ENCODE measurements around the gene INTS4. TPM values are rescaled to one million over a fixed set of nuclear protein-coding genes. Genes with fewer than 3 reads are reported as not detected.
"Not testable (repeated sequence)": the region's sequence is repeated elsewhere in the genome, so short reads cannot be mapped to it uniquely, and the experiment has no call there.

The INTS4 gene
- total RNA-seq, 1 experiment from 2014 or later: 43.9 TPM

GRCh38 chr11:77851503-77851902 lies 143.0 kb downstream of the INTS4 start:
- no peaks in the 10 kb centered on the region for H3K4me1 Mint-ChIP-seq (ENCODE audit: low read depth, unreplicated experiment)
- H3K27me3 Mint-ChIP-seq (ENCODE audit: unreplicated experiment): no peaks in the 10 kb centered on the region
- H3K36me3 Mint-ChIP-seq (ENCODE audit: insufficient read depth, unreplicated experiment): no peaks in the 10 kb centered on the region
- intact Hi-C loops (cut with micrococcal nuclease; ENCODE audit: unreplicated experiment): no loop called here
- H3K27ac Mint-ChIP-seq (ENCODE audit: unreplicated experiment): no peak overlapping the region
- peaks cover 4% of the 10 kb centered on the region for H3K9me3 Mint-ChIP-seq (ENCODE audit: low read depth, unreplicated experiment)
- no peak for DNase-seq
- TF ChIP-seq CTCF (IDR thresholded peaks at IDR 0.05; ENCODE audit: unreplicated experiment): no peak
- H3K4me3 Mint-ChIP-seq (ENCODE audit: low read depth, unreplicated experiment): no peak overlapping the region
- BruUV-seq (replicated peaks): no TSS peak
- CTCF ChIA-PET: no interaction called here

- CTCF ChIA-PET; H3K36me3 Mint-ChIP-seq (ENCODE audit: insufficient read depth, unreplicated experiment); H3K27ac Mint-ChIP-seq (ENCODE audit: unreplicated experiment); H3K9me3 Mint-ChIP-seq (ENCODE audit: low read depth, unreplicated experiment); H3K4me3 Mint-ChIP-seq (ENCODE audit: low read depth, unreplicated experiment); BruUV-seq (replicated peaks); DNase-seq; H3K27me3 Mint-ChIP-seq (ENCODE audit: unreplicated experiment); intact Hi-C loops (cut with micrococcal nuclease; ENCODE audit: unreplicated experiment): not testable (repeated sequence)
- peaks cover 11% of the 10 kb centered on the region for H3K4me1 Mint-ChIP-seq (ENCODE audit: low read depth, unreplicated experiment)
Observed at GRCh38 chr11:77843700-77844099, 150.8 kb downstream of the INTS4 start.

- Mint-ChIP-seq H3K4me3 (ENCODE audit: low read depth, unreplicated experiment) (no peak overlapping the region), H3K36me3 (ENCODE audit: insufficient read depth, unreplicated experiment) (no peaks in the 10 kb centered on the region), H3K9me3 (ENCODE audit: low read depth, unreplicated experiment) (no peaks in the 10 kb centered on the region), H3K27ac (ENCODE audit: unreplicated experiment) (no peak overlapping the region), H3K4me1 (ENCODE audit: low read depth, unreplicated experiment) (peaks cover 11% of the 10 kb centered on the region), H3K27me3 (ENCODE audit: unreplicated experiment) (no peaks in the 10 kb centered on the region)
- TF ChIP-seq CTCF (IDR thresholded peaks at IDR 0.05; ENCODE audit: unreplicated experiment): no peak
- BruUV-seq (replicated peaks): no TSS peak
- CTCF ChIA-PET: no interaction called here
- intact Hi-C loops (cut with micrococcal nuclease; ENCODE audit: unreplicated experiment): no loop called here
- no peak for DNase-seq
Observed at GRCh38 chr11:77842441-77843121, 151.9 kb downstream of the INTS4 start.

GRCh38 chr11:77833302-77833701 lies 161.2 kb downstream of the INTS4 start:
- CTCF ChIA-PET: no interaction called here

More at GRCh38 chr11:77833302-77833701, 161.2 kb downstream of the INTS4 start:
- no TSS peak for BruUV-seq (replicated peaks)
- intact Hi-C loops (cut with micrococcal nuclease; ENCODE audit: unreplicated experiment): no loop called here
- no peaks in the 10 kb centered on the region for H3K4me1 Mint-ChIP-seq (ENCODE audit: low read depth, unreplicated experiment)
- no peak overlapping the region for H3K4me3 Mint-ChIP-seq (ENCODE audit: low read depth, unreplicated experiment)
- H3K27ac Mint-ChIP-seq (ENCODE audit: unreplicated experiment): no peak overlapping the region
- no peaks in the 10 kb centered on the region for H3K9me3 Mint-ChIP-seq (ENCODE audit: low read depth, unreplicated experiment)
- no peaks in the 10 kb centered on the region for H3K36me3 Mint-ChIP-seq (ENCODE audit: insufficient read depth, unreplicated experiment)
- DNase-seq: no peak
- TF ChIP-seq CTCF (IDR thresholded peaks at IDR 0.05; ENCODE audit: unreplicated experiment): no peak
- no peaks in the 10 kb centered on the region for H3K27me3 Mint-ChIP-seq (ENCODE audit: unreplicated experiment)
